Mucosa of gallbladder (tissue), 1 donor: Measurements from ENCODE around the gene TMUB1. TPM values are rescaled to one million over a fixed set of nuclear protein-coding genes. Genes with fewer than 3 reads are reported as not detected.

ENCODE experiments used
- DNase-seq: peaks from one replicate; pipeline ENCODE4 v3.0.0-alpha.2; 2020; ENCODE audit warnings: low spot score
- total RNA-seq: library from RNA; stranded (reverse); gene quantifications from one replicate; pipeline ENCODE4 v1.2.1, GENCODE V29; 2021
- donor health status: DM: no; HTN: no; CAD: no.

Gene TMUB1
- total RNA-seq, 1 donor from 2014 or later: 69.1 TPM

DNA sequence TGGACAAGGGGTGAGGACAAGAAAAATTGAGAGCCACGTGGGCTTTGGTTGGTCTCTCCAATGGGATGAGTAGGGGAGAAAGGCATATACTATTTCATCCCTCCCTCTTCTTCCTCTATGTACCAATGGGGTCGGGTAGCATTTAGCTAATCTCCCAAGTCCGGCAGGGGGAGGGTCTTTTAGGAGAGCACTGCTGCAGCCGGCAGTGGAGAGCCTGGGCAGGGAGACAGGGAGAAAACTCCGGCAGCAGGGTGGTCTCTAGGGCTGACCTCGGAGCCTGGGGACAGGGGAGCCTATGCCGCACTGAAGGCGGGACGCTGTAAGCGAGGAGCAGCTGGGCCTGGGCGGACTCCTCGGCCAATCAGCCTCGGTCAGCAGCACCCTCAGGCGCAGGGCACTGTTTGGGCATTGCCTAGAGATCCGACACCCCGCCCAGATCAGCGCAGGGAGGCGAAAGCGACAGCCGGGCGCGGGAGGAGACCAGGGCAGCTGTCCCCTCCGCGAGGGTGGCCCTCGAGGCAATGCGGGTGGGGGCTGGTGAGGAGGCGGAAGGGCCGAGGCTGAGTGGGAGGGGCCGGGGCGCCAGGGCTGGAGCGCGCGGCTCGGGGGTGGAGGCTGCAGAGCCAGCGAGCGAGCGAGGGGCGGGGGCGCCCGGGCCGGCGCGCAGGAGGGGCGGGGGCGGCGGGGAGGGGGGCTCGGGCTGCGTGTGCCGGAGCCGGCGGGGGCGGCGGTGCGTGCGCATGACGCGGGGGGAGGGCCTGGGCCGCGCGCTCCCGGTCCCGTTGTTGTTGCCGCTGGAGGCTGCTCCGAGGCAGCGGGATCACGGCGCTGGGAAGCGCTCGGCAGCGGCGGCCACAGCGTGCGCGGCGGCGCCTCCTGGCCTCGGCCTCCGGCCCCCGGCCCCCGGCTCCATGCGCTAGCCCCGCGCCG lies 2.7 kb upstream of the TMUB1 start, which contains the start of gene AGAP3:
Gene AGAP3 (plus strand): TSS at position 785 of the 930 bp plus-strand sequence. CDS start 267 bp downstream, outside the sequence.
- peak; percentile 79 for DNase-seq

DNA sequence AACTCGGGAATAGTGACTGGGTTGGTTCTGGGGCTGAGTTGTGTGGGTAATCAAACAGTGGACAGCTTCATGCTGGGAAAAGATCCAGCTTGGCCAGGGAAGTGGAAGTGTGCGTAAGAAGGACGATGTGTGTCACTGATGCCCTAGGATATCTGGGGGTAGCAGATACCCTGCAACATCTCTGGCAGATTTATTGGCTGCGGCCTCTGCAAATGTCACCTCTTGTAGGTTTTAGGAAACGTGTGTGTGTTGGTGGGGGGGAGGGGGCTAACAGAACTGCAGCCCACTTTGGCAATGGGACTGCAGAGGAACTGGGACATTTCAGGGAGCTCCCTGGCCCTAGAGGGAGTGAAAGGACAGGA lies 2.0 kb upstream of the TMUB1 start:
- DNase-seq: no peak

DNA sequence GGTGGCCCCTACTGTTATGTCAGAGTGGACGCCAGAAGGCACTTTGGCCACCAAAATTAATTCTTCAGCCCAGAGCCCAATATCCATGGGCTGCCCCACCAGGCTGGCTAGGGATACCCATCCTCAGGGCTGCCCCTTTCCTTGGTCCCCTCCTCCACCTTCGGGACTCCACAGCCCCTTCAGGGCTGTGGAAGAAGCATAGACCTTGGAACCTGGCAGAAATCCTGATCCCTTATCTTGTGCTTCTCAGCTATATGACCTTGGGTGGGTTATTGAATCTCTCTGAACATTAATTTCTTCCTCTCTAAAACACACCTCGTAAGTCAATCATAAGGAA lies 499 bp upstream of the TMUB1 start:
- no peak for DNase-seq

DNA sequence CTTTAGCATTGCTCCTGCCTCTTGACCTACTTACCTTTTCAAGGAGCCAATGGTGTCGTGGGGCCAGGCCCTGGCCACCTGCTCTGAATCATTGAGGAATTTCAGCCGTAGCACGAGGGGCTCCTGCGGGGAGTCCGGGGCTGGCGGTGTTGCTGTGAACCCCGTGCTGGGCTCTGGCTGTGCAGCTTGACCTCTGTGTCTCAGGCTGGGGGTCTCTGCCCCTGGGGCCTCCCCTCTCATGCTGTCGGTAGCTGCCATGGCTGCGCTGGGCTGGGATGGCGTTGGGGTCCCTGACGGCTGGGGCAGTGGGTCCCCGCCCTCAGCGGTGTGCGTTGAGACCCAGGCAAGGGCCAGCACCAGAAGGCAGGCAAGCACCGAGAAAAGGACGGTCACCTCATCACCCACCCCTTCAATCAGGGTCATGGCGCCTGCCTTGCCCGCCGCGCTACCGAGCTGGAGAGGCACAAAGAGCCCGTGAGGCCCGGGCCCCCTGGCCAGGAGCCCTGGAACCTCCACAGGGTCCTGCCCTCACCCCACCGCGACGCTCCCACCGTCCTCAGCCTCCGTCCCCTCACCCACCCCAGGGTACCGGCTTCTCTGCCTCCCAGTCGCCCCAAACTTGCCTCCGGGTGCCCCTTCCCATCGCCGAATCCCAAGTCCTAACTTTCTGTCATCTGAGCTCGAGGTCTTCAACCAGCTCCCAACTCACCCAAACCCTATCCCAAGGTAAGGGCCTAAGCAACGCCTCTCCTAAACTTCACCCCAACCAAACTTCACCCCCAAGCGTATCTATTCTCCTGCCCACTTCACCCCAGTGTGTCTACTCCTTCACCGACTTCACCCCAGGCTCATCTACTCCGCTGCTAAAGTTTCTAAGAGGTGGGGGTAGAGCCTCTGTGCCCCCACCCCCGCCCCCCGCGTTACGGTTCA lies 887 bp downstream of the TMUB1 start:
- DNase-seq: no peak

DNA sequence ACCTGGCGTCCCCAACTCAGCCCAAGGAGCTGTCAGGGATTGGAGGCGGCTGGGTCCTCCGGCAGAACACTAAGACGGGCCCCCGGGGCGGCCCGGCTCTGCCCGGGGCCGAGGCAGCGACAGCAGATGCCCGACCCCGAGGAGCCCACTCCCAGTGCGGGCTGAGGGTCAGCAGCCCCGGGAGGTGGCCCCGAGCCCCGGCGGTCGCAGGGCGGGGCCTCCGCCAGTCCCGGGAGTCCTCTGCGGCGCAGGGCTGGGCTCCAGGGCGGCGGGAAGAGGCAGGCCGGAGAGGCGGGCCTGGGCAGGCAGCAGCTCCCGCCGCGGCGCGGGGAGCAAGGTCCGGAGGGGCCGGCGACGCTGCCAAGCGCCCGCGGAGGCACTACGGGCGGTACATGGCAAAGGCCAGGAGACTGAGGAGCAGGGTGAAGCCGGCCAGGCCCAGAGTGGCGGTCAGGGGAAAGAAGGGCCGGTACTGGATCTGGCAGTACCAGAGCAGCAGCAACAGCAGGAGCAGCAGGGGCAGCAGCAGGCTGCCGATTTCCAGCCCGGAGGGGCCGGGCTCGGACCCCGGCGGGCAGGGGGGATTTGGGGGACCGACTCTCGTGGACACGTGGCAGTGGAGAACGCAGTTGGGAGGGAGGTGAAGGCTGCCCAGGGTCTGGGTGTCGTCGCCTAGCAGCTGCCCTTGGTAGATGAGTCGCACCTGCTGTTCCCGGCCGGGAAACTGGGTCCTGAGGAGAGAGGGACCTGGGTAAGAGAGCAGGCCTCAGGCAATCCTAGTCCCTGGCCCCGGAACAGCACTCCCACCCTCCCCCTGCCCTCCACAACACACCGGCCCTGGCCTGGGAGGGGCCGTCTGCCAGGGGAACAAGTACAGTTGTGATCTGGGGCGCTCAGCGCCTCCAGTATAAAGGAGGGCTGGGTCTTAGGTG lies 1.9 kb downstream of the TMUB1 start:
- DNase-seq: no peak

DNA sequence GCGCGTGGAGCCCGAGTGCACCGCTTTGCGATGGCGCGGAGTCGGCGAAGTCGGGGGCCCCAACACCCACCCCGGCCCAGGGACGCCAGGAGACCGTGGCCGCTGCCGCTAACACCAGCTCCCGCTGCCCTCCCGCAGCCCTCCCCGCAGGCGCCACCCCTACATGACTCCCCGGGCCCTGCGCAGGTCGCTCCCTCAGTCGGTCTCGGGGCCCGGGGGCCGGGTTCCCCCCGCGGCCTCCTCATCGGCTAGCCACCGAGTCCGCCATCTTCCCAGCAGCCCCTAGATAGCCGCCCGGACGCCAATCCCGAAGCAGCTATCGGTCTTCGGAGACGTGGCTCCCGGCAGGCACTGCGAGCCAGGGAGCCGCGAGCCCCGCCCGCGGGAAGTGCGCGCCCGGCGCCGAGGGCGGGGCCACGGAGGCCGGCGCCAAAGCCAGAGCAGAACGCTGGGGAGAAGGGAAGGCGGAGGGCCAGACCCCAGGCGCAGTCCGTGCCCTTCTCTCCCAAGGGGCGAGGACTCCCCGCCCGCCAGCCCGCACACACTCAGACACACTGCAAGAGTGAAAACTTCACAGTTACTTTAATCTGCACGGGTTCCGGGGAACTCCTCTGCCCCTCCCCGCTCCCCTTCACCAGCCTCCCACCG lies 2.6 kb downstream of the TMUB1 start, which contains the start of gene FASTK:
Gene FASTK (minus strand): TSS at position 288 of the 648 bp plus-strand sequence. CDS start 43 bp downstream, at position 245.
- peak; percentile 91 for DNase-seq

GRCh38 chr7:151080067-151080521 lies 3.2 kb downstream of the TMUB1 start:
- DNase-seq: no peak

GRCh38 chr7:151079199-151079910 lies 3.9 kb downstream of the TMUB1 start:
- no peak for DNase-seq

DNA sequence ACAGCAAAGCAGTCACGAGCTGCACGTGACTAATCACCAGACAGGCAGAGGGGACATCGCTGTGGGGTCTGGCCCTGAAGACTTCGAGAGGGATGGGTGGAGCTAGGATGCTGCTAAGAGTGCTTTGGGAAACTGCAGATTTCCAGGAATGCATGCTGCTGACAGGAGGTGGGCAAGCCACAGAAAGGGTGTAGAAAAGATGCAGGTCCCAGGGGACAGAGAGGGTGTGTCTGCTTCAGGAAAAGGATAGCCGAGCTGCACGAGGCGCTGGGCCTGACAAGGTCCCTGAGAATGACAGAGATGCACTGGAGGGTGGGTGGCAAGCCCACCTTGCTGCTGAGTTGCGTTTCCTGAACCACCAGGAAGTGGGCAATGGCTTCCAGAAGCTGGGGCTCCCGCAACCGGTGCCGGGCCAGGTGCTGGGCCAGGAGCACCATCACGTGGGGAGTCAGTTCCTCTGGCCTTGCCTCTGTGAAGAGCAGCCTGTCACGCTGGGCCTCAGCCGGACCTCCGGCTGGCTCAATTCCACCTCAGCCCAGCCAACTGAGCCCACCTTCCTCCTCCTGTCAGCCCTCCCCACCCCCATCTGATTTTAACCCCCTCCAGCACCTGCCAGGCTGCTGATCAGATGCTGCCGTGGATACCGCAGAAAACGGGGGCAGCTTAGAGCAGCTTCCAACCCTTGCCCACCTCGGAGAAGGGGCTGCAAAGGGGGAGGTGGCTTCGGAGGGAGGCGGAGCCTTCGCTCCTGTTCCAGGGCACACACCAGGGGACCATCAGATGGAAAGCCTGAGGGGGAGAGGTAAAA lies 4.9 kb downstream of the TMUB1 start:
- DNase-seq: no peak

- no peak for DNase-seq
Measured at GRCh38 chr7:151077705-151078232, 5.5 kb downstream of the TMUB1 start.

GRCh38 chr7:151076863-151077704 lies 6.2 kb downstream of the TMUB1 start:
- no peak for DNase-seq

DNA sequence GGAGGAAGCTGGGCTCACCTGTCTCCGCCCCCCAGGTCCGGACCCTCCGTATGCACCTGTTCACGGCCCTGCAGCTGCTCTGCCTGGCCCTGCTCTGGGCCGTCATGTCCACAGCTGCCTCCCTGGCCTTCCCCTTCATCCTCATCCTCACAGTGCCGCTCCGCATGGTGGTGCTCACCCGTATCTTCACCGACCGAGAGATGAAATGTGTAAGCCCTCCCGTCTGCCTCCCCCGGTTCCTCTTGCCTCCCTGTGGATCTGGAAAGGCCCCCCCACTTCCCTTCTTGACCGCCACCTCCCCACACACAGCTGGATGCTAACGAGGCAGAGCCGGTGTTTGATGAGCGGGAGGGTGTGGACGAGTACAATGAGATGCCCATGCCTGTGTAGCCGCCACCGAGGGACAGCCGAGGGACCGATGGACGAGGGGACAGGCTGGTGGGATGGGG lies 7.3 kb downstream of the TMUB1 start:
- DNase-seq: no peak

DNA sequence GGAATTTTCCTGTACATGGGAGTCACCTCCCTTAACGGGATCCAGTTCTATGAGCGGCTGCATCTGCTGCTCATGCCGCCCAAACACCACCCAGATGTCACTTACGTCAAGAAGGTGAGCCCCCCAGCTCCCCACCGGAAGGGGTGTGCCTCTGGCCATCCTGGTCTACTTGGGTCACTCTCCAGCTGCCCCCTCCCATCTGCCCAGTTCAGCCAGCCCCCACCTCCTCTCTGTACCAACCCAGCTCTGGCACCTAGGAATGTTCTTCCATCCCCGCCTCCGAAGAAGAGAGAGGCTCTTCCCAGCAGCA lies 7.7 kb downstream of the TMUB1 start:
- no peak for DNase-seq

- DNase-seq: no peak
Measured at GRCh38 chr7:151074817-151075661, 8.3 kb downstream of the TMUB1 start.

DNA sequence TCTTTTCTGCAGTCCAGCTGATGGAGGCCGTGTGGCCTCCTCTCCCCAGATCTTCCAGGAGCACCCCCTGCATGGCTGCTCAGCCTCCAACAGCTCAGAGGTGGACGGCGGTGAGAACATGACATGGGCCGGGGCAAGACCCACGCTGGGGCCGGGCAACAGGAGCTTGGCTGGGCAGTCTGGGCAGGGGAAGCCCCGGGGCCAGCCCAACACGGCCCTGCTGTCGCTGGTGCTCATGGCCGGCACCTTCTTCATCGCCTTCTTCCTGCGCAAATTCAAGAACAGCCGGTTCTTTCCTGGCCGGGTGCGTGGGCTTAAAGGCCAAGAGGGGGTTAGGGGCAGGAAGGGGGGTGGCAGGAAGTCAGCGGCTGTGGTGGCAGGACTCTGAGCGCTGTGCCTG lies 9.3 kb downstream of the TMUB1 start:
- DNase-seq: no peak

GRCh38 chr7:151071032-151071866 lies 12.0 kb downstream of the TMUB1 start:
- no peak for DNase-seq
